Epithelial cell of esophagus (primary cell): ENCODE results near the gene TANGO2.

Experiments used
- DNase-seq: peaks from one replicate; pipeline ENCODE4 v3.0.0; 2010; ENCODE audit warnings: low read depth
- H3K4me3 ChIP-seq: 2 replicates; pipeline ENCODE4 v1.5.1; 2011; ENCODE audit warnings: mild to moderate bottlenecking, low read length, control low read depth
- CTCF ChIP-seq: IDR thresholded peaks from 2 replicates; pipeline ENCODE4 v1.5.1; 2011; ENCODE audit warnings: low read depth, mild to moderate bottlenecking, low read length, control low read depth, inconsistent platforms; ENCODE audit not compliant: insufficient read depth; ENCODE audit errors: missing control alignments

The TANGO2 gene

GRCh38 chr22:20015971-20016733 lies 4.8 kb upstream of the TANGO2 start:
- peak overlapping the region; percentile 53 for H3K4me3 ChIP-seq
- no peak for DNase-seq
- no peak for TF ChIP-seq CTCF

DNA sequence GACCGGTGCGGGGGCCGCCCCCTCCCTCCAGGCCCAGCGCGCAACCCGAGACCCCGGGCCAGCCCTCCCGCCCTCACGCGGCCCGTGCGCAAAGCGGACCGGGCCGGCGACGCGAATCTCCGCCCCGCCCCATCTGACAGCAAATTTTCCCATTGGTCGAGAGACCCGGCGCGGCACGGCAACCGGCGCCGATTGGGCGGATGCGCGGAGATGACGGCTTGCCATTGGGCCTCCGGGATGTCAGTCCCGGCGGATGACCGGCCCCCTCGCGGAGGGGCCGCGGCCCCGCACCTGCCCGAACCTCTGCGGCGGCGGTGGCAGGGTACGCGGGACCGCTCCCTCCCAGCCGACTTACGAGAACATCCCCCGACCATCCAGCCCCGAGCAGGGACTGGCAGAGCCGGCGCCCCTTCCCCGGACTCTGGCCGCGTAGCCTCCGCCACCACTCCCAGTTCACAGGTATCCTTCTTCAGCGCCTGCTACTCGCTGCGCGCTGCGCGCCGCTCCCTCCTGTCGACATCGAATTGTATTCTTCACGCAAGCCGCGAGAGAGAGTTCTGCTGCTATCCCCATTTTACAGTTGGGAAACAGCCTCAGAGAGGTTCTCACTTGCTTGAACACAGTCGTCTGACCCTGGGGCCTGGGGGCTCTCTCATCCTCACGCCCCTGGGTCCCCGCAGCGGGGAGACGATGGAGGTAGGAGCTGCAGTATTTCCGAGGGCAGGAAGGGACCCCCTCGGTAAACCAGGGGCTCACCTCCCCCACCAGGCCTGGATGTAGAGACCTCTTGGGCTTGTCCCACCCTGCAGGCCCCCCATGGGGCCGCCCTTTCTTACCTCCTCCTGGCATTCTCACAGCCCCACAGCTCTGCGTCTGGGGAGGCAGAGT lies 3.9 kb upstream of the TANGO2 start, which contains the start of gene ARVCF:
Gene ARVCF, minus strand, starts transcription at position 90 of the 888 bp plus-strand sequence. CDS start 26,029 bp downstream, outside the sequence.
- peak; percentile 93 for DNase-seq
- H3K4me3 ChIP-seq = peak within 1 kb of the TSS; percentile 53
- TF ChIP-seq CTCF = no peak

GRCh38 chr22:20017622-20017958 lies 3.3 kb upstream of the TANGO2 start:
- DNase-seq = no peak
- no peak overlapping the region for H3K4me3 ChIP-seq
- no peak for TF ChIP-seq CTCF

- no peak for TF ChIP-seq CTCF
- DNase-seq = no peak
- H3K4me3 ChIP-seq = no peak overlapping the region
Measured at GRCh38 chr22:20018001-20018400, 2.9 kb upstream of the TANGO2 start.

- TF ChIP-seq CTCF = no peak
- H3K4me3 ChIP-seq = peak overlapping the region; percentile 64
- DNase-seq = no peak
Measured at GRCh38 chr22:20019661-20020532, 1.0 kb upstream of the TANGO2 start.
